ENCODE measurements around the gene HPGD. TPM values are rescaled to one million over a fixed set of nuclear protein-coding genes. Genes with fewer than 3 reads are reported as not detected.

The HPGD gene
- total RNA-seq, 2 donors from 2014 or later, result 62.3 to 159 TPM

GRCh38 chr4:174555789-174556630 lies 33.7 kb upstream of the HPGD start:
- Histone ChIP-seq H3K36me3 (no peaks in the 10 kb centered on the region), H3K27ac (no peak overlapping the region), H3K27me3 (no peaks in the 10 kb centered on the region), H3K9ac (ENCODE audit: low read depth in 2 of 2, low read length in 2 of 2) (no peak overlapping the region), H3K4me1 (no peaks in the 10 kb centered on the region), H3K4me3 (no peak overlapping the region), H3K9me3 (no peaks in the 10 kb centered on the region)
- TF ChIP-seq CTCF (IDR thresholded peaks at IDR 0.05), result no peak
- intact Hi-C loops (cut with DNase I), result no loop called here
- no peak for DNase-seq

- no peaks in the 10 kb centered on the region for H3K4me1 ChIP-seq
- H3K27ac ChIP-seq, result no peak overlapping the region
- H3K4me3 ChIP-seq, result no peak overlapping the region
- H3K9me3 ChIP-seq, result no peaks in the 10 kb centered on the region
- DNase-seq, result no peak
- TF ChIP-seq CTCF (IDR thresholded peaks at IDR 0.05), result no peak
- intact Hi-C loops (cut with DNase I), result no loop called here
- no peaks in the 10 kb centered on the region for H3K36me3 ChIP-seq
- no peaks in the 10 kb centered on the region for H3K27me3 ChIP-seq
- no peak overlapping the region for H3K9ac ChIP-seq (ENCODE audit: low read depth in 2 of 2, low read length in 2 of 2)
Observed at GRCh38 chr4:174554231-174554728, 32.0 kb upstream of the HPGD start.

- TF ChIP-seq CTCF (IDR thresholded peaks at IDR 0.05), result no peak
- intact Hi-C loops (cut with DNase I), result no loop called here
- Histone ChIP-seq H3K9me3 (no peaks in the 10 kb centered on the region), H3K4me1 (no peaks in the 10 kb centered on the region), H3K27me3 (no peaks in the 10 kb centered on the region), H3K4me3 (no peak overlapping the region), H3K36me3 (no peaks in the 10 kb centered on the region), H3K9ac (ENCODE audit: low read depth in 2 of 2, low read length in 2 of 2) (no peak overlapping the region), H3K27ac (no peak overlapping the region)
- no peak for DNase-seq
Observed at GRCh38 chr4:174553828-174554227, 31.5 kb upstream of the HPGD start.

GRCh38 chr4:174553031-174553430 lies 30.7 kb upstream of the HPGD start:
- no peaks in the 10 kb centered on the region for H3K36me3 ChIP-seq
- no peaks in the 10 kb centered on the region for H3K27me3 ChIP-seq
- intact Hi-C loops (cut with DNase I), result no loop called here
- H3K4me3 ChIP-seq, result no peak overlapping the region
- no peak overlapping the region for H3K9ac ChIP-seq (ENCODE audit: low read depth in 2 of 2, low read length in 2 of 2)
- no peak for DNase-seq
- no peaks in the 10 kb centered on the region for H3K4me1 ChIP-seq
- no peak overlapping the region for H3K27ac ChIP-seq
- TF ChIP-seq CTCF (IDR thresholded peaks at IDR 0.05), result no peak
- no peaks in the 10 kb centered on the region for H3K9me3 ChIP-seq

- Histone ChIP-seq H3K4me1 (no peaks in the 10 kb centered on the region), H3K36me3 (no peaks in the 10 kb centered on the region), H3K27me3 (no peaks in the 10 kb centered on the region), H3K27ac (no peak overlapping the region), H3K4me3 (no peak overlapping the region), H3K9me3 (no peaks in the 10 kb centered on the region), H3K9ac (ENCODE audit: low read depth in 2 of 2, low read length in 2 of 2) (no peak overlapping the region)
- TF ChIP-seq CTCF (IDR thresholded peaks at IDR 0.05), result no peak
- no peak for DNase-seq
- intact Hi-C loops (cut with DNase I), result no loop called here
Observed at GRCh38 chr4:174550541-174550940, 28.3 kb upstream of the HPGD start.
